ENCODE data around the gene CNOT3.

The CNOT3 gene

GRCh38 chr19:54121259-54121658, 16.3 kb upstream of the CNOT3 start:
- DNase-seq (ENCODE audit: low read depth): no peak

DNA sequence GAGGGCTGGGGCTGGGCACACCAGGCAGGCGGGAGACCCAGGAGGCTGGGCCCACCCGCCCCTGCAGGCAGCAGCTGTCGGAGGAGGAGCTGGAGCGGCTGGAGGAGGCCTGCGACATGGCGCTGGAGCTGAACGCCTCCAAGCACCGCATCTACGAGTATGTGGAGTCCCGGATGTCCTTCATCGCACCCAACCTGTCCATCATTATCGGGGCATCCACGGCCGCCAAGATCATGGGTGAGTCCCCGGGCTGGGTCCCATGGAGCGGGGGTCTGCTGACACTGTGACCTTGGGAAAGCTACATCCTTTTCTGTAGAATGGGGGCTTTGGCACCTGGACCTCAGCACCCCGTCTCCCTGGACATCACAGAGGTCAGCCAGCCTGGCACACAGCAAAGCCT, 13.9 kb upstream of the CNOT3 start:
- no peak for DNase-seq (ENCODE audit: low read depth)

- no peak for DNase-seq (ENCODE audit: low read depth)
Observed at GRCh38 chr19:54124393-54124792, 13.2 kb upstream of the CNOT3 start.

- no peak for DNase-seq (ENCODE audit: low read depth)
Observed at GRCh38 chr19:54125713-54126112, 11.8 kb upstream of the CNOT3 start.

DNA sequence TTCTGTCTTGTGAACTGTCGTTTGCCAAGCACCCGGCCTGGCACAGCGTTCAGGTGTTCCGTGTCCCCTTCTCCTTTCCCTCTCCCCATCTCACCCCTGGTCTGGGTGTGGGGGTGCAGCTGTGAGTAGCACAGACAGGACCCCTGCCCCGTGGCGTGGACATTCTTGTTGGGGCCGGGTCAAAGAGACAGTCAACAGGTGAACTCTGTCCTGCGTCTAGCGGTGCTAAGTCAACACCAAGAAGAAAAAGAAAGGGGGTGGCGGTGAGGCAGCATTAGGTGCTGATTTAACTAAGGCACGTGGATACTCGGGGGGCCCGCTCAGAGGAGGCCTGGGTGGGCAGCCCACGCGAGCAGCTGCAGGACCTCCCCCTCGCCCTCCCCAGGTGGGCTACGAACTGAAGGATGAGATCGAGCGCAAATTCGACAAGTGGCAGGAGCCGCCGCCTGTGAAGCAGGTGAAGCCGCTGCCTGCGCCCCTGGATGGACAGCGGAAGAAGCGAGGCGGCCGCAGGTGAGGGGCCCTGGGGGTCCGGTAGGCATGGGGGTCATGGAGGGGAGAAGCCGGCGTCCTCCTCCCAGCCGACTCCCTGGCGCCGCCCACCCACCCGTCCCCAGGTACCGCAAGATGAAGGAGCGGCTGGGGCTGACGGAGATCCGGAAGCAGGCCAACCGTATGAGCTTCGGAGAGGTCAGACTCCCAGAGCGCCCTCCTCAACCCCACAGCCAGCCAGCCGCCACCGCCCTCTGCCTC, 9.7 kb upstream of the CNOT3 start:
- DNase-seq (ENCODE audit: low read depth): no peak

DNA sequence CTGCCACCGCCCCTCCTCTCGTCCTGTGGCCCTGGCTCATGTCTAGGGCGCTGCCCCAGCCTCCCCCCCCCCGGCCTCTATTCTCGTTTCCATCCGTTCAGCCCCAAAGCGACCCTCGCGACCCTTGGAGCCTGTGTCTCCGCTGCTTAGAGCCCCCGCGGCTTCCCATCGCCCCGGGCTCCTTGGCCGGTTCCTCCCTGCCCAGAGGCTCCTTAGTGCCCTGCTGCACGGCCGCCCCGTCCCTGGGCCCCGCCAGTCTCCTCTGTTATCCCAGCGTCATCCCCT, 9.2 kb upstream of the CNOT3 start:
- DNase-seq (ENCODE audit: low read depth): no peak

DNA sequence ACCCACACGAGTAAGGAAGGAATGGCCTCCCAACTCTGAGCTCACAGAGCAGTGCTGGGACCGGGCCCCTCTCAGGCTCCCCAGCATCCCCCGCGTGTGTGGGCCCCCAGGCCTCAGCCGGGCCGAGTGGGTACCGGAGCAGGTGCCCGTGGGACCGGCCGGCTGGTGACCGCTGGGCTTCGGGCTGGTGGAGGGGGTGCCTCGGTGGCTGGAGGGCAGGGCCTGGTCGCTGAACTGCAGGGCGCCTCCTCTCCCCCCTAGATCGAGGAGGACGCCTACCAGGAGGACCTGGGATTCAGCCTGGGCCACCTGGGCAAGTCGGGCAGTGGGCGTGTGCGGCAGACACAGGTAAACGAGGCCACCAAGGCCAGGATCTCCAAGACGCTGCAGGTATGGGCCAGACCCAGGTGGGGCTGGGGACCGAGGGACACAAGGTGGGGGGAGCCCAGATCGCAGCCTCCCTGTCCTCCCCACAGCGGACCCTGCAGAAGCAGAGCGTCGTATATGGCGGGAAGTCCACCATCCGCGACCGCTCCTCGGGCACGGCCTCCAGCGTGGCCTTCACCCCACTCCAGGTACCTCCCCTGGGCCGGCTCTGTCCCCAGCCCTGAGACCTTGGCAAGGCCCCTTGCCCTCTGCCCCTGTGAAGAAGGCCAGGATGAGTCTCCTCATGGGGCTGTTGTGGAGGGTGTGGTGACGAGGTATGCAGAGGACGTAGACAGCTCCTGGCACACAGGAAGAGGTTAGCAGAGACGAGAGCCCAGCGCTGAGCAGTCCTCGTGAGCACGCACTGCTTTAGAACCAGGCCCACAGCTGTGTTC, 8.6 kb upstream of the CNOT3 start:
- no peak for DNase-seq (ENCODE audit: low read depth)

- DNase-seq (ENCODE audit: low read depth): no peak
Observed at GRCh38 chr19:54129617-54129996, 8.0 kb upstream of the CNOT3 start.

DNA sequence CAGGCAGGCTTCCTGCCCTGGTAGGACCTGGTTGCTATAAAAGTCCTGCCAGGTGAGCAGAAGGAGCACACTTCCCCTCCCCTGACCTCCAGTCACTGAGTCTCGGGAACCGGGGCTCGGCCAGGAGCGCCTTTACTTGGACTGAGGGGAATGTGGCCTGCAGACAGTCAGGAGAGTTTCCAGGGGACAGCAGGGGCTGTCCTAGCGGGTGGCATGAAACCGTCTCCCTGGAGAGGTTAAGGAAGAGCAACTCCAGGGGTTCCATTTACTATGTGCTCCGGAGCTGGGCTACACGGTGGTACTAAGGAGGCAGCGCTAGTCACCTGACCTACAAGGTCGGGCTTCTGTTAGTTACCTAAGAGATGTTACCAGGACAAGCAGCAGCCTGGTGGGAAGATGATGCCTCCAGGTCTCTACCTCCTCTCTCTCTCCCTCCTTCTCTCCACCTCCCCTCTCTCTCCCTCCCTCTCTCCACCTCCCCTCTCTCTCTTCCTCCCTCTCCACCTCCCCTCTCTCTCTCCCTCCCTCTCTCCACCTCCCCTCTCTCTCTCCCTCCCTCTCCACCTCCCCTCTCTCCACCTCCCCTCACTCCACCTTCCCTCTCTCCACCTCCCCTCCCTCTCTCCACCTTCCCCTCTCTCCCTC, 4.1 kb upstream of the CNOT3 start:
- no peak for DNase-seq (ENCODE audit: low read depth)

DNA sequence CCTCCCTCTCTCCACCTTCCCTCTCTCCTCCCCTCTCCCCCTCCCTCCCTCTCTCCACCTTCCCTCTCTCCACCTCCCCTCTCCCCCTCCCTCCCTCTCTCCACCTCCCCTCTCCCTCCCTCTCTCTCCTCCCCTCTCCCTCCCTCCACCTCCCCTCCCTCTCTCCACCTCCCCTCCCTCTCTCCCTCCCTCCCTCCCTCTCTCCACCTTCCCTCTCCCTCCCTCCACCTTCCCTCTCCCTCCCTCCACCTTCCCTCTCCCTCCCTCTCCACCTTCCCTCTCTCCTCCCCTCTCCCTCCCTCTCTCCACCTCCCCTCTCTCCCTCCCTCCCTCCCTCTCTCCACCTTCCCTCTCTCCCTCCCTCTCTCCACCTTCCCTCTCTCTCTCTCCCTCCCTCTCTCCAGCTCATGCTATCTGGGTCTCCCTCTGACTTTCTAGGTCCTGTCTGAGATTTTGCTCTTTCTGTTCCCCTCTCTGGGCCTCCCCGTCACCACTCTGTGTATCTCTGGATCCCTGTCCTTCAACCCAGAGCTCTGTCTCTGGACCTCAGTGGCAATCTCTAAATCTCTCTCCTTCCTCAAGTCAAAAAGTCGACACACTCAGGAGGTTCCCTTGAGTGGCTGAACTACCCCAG, 3.5 kb upstream of the CNOT3 start:
- DNase-seq (ENCODE audit: low read depth): no peak

DNA sequence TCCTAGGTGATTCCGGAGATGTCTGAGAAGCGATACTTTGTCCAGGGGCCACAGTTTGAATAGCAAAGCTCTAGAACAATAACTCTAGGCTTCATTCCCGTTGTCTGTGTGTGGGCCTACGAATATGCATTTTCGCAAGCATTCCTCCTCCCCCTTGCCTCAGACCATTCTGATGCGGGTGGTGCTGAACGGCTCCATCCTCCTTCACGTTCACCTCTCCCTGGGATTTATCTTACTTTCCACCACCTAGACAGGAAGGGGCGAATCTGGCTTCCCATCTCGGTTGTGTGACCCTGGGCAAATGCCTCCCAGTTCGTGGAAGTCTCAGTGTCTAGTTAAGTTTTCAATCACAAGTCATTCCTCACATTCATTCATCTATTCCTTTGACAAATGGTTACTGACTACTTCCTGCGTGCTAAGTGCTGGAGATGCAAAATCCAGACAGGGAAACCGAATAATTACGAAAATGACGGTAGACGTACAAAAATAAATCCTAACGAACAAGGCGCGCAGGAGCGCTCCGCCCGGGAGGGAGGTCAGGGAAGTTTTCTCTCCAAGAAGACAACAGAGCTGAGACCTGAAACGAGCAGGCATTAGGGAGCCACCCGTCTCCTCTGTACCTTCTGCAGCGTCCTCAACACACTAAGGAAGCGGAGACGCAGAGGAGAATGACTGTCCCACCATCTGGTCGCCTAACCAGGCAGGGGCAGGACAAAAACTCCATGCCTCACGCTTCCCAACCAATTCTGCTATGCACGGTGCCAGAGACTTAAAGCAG, 1.3 kb upstream of the CNOT3 start:
- DNase-seq (ENCODE audit: low read depth): no peak

DNA sequence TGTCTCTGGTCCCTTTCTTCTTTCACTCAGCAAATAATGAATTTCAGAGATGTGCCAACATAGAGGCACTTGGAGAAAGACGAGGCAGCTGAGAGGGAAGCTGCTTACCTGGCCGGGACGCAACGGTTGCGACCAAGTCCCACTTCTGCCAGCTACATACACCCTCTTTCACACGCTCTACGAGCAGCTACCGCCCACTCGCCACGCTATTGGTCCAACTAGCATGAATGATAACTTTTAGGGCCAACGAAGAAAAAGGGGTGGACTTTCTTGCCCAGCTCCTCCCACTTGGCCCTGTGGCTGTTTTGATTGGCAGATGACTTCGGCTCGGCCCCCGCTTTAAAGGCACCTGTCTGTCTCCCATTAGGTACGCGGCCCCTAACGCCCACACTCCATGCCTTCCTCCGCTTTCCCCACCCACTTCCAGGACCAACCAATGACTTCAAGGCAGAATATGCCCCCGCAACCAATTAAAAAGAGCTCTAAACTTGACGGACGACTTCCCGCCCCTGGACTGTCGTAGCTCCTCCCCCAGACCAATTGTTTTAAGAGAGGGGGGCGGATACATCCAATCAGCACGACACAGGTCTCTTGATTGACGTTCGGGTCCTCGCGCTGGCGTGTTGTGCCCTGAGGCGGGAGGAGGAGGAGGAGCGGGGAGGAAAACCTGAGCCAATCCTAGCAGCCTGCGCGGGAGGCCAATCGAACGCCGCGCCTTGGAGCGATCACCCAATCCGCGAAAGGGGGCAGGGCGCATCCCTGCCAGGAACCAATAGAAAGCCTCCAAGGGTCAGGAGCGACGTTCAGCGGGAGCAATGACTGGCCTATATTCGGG, 481 bp upstream of the CNOT3 start:
- DNase-seq (ENCODE audit: low read depth): peak; percentile 100

- DNase-seq (ENCODE audit: low read depth): no peak
Observed at GRCh38 chr19:54138489-54139256, 1.1 kb downstream of the CNOT3 start.

- DNase-seq (ENCODE audit: low read depth): peak; percentile 57
Observed at GRCh38 chr19:54141356-54141755, 3.8 kb downstream of the CNOT3 start.

- no peak for DNase-seq (ENCODE audit: low read depth)
Observed at GRCh38 chr19:54142166-54142780, 4.7 kb downstream of the CNOT3 start.

DNA sequence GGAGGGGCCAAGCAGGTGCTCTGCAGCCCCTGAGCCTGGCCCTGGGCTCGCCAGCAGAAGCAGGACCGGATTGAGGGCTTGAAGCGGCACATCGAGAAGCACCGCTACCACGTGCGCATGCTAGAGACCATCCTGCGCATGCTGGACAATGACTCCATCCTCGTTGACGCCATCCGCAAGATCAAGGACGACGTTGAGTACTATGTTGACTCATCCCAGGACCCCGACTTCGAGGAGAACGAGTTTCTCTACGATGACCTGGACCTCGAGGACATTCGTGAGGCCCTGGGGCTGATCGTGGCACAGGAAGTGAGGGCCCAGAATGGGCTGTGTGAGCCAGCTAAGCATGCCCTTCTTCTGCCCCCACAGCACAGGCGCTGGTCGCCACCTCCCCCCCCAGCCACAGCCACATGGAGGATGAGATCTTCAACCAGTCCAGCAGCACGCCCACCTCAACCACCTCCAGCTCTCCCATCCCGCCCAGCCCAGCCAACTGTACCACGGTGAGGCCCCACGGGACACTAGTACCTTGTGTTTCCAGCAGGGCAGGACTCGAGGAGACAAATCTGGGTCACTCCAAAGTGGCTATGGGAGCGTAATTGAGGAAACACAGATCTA, 8.1 kb downstream of the CNOT3 start:
- DNase-seq (ENCODE audit: low read depth): no peak

DNA sequence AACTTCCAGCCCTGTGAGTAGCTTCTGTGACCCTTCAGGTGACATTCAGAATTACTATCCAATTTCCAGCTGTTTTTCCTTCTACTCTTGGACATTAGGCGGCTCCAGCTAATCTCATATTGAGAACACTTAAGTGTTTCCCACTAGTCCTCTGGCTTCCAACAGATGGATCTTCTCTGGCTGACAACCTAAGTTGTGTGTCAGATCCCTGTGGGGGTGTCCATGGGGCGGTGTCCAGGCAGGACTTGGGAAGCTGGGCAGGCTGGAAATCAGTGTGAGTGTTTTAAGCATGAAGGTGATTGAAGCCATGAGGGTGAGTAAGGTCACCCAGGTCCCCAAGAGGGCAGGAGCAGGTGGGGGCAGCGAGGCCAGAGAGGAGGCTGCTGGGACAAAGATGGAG, 10.1 kb downstream of the CNOT3 start:
- DNase-seq (ENCODE audit: low read depth): no peak

DNA sequence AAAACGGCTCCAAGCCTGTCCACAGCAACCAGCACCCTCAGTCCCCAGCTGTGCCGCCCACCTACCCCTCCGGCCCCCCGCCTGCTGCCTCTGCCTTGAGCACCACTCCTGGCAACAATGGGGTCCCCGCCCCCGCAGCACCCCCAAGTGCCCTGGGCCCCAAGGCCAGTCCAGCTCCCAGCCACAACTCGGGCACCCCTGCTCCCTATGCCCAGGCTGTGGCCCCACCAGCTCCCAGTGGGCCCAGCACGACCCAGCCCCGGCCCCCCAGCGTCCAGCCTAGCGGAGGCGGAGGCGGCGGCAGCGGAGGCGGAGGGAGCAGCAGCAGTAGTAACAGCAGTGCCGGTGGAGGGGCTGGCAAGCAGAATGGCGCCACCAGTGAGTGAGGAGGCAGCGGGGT, 10.6 kb downstream of the CNOT3 start:
- DNase-seq (ENCODE audit: low read depth): no peak

GRCh38 chr19:54149021-54149812, 11.7 kb downstream of the CNOT3 start:
- DNase-seq (ENCODE audit: low read depth): no peak
